HepG2 (cell line): ENCODE results near the gene GORASP2. TPM values are rescaled to one million over a fixed set of nuclear protein-coding genes. Genes with fewer than 3 reads are reported as not detected.

ENCODE experiments used
- FOXK2 ChIP-seq: fragments of 450-650 bp; IDR thresholded peaks from 2 replicates; pipeline ENCODE4 v1.6.1; 2016
- MLLT10 ChIP-seq: sonication (generic); formaldehyde crosslinking; IDR thresholded peaks from 2 replicates; pipeline ENCODE4 v1.4.0; 2020; ENCODE audit warnings: missing genetic modification reagents
- NCOA1 ChIP-seq: sonication (generic); formaldehyde crosslinking; IDR thresholded peaks from 2 replicates; pipeline ENCODE4 v1.9.0; 2021; ENCODE audit warnings: missing genetic modification reagents
- SETDB1 ChIP-seq: sonication (generic); formaldehyde crosslinking; IDR thresholded peaks from 2 replicates; pipeline ENCODE4 v1.5.1; 2020; ENCODE audit warnings: missing genetic modification reagents, mild to moderate bottlenecking, borderline replicate concordance
- SIX4 ChIP-seq: sonication (generic); formaldehyde crosslinking; IDR thresholded peaks from 2 replicates; pipeline ENCODE4 v1.4.0; 2020; ENCODE audit warnings: missing genetic modification reagents
- SRY ChIP-seq: sonication (generic); formaldehyde crosslinking; IDR thresholded peaks from 2 replicates; pipeline ENCODE4 v1.8.0; 2022; ENCODE audit warnings: mild to moderate bottlenecking, missing genetic modification reagents
- XBP1 ChIP-seq: sonication (generic); formaldehyde crosslinking; IDR thresholded peaks from 2 replicates; pipeline ENCODE4 v1.5.0; 2020; ENCODE audit warnings: missing genetic modification reagents
- ZNF136 ChIP-seq: sonication (generic); formaldehyde crosslinking; IDR thresholded peaks from 2 replicates; pipeline ENCODE4 v1.8.1; 2022; ENCODE audit warnings: low read depth, mild to moderate bottlenecking, moderate library complexity, missing genetic modification reagents
- ZNF326 ChIP-seq: sonication (generic); formaldehyde crosslinking; IDR thresholded peaks from 2 replicates; pipeline ENCODE4 v1.4.0; 2020; ENCODE audit warnings: missing genetic modification reagents, borderline replicate concordance
- ZNF337 ChIP-seq: sonication (generic); formaldehyde crosslinking; IDR thresholded peaks from 2 replicates; pipeline ENCODE4 v1.5.1; 2020; ENCODE audit warnings: missing genetic modification reagents, low read depth, mild to moderate bottlenecking, borderline replicate concordance
- ZNF557 ChIP-seq: sonication (generic); formaldehyde crosslinking; IDR thresholded peaks from 2 replicates; pipeline ENCODE4 v1.4.0; 2020; ENCODE audit warnings: missing genetic modification reagents
- ZNF629 ChIP-seq: sonication (generic); formaldehyde crosslinking; conservative IDR thresholded peaks from 2 replicates; pipeline ENCODE4 v1.5.0; 2020; ENCODE audit warnings: missing genetic modification reagents
- ZNF709 ChIP-seq: sonication (generic); formaldehyde crosslinking; IDR thresholded peaks from 2 replicates; pipeline ENCODE4 v1.5.0; 2020; ENCODE audit warnings: mild to moderate bottlenecking, missing genetic modification reagents
- ZNF737 ChIP-seq: sonication (generic); formaldehyde crosslinking; IDR thresholded peaks from 2 replicates; pipeline ENCODE4 v1.5.0; 2020; ENCODE audit warnings: missing genetic modification reagents, mild to moderate bottlenecking, borderline replicate concordance
- polyA plus RNA-seq, 8 experiments: library from polyadenylated mRNA; depleted of rRNA in 3 of 8; stranded (reverse) in 7 of 8; unstranded in 1 of 8; fragments of >200 nt; fragmentation: Illumina TruSeq in 4 of 8; extraction: Trizol in 4 of 8; gene quantifications; 2 replicates each; pipeline versions ENCODE4 v1.2.1 to v1.2.3, GENCODE V29; 2011 to 2016; ENCODE audit warnings: low read depth in 4 of 8, missing spikeins in 1 of 8, mixed read lengths in 1 of 8; ENCODE audit not compliant: insufficient read depth in 1 of 8
- total RNA-seq, 5 experiments: library from RNA; depleted of rRNA; stranded (reverse); fragments of >200 nt; fragmentation: Illumina TruSeq; extraction: Trizol; gene quantifications; 2 replicates each; pipeline ENCODE4 v1.2.3, GENCODE V29; 2016; ENCODE audit warnings: low read depth in 1 of 5
- TF ChIP-seq, protein P1 (sequence below), 2 experiments: IDR thresholded peaks; 2 replicates each; pipeline ENCODE4 v1.6.1; 2011 to 2012; ENCODE audit warnings: low read length in 2 of 2, borderline replicate concordance in 1 of 2, low read depth in 1 of 2, mild to moderate bottlenecking in 1 of 2, moderate library complexity in 1 of 2
- TF ChIP-seq, protein P2 (sequence below): sonication (generic); formaldehyde crosslinking; IDR thresholded peaks from 2 replicates; pipeline ENCODE4 v1.5.0; 2020; ENCODE audit warnings: missing genetic modification reagents
- TF ChIP-seq, protein P3 (sequence below): sonication (generic); formaldehyde crosslinking; conservative IDR thresholded peaks from 2 replicates; pipeline ENCODE4 v1.8.1; 2023; ENCODE audit warnings: missing genetic modification reagents
- TF ChIP-seq, protein P4 (sequence below): sonication (generic); formaldehyde crosslinking; IDR thresholded peaks from 2 replicates; pipeline ENCODE4 v1.8.1; 2023; ENCODE audit warnings: missing genetic modification reagents, mild to moderate bottlenecking, borderline replicate concordance
- TF ChIP-seq, protein P5 (sequence below): sonication (generic); formaldehyde crosslinking; IDR thresholded peaks from 2 replicates; pipeline ENCODE4 v1.4.0; 2020; ENCODE audit warnings: missing genetic modification reagents, borderline replicate concordance

GORASP2 gene
- total and polyA plus RNA-seq, 2 of the 13 experiments (the other 11 are each of a cell fraction or from before 2014, with no cell fraction given), result 103 to 239 TPM

DNA sequence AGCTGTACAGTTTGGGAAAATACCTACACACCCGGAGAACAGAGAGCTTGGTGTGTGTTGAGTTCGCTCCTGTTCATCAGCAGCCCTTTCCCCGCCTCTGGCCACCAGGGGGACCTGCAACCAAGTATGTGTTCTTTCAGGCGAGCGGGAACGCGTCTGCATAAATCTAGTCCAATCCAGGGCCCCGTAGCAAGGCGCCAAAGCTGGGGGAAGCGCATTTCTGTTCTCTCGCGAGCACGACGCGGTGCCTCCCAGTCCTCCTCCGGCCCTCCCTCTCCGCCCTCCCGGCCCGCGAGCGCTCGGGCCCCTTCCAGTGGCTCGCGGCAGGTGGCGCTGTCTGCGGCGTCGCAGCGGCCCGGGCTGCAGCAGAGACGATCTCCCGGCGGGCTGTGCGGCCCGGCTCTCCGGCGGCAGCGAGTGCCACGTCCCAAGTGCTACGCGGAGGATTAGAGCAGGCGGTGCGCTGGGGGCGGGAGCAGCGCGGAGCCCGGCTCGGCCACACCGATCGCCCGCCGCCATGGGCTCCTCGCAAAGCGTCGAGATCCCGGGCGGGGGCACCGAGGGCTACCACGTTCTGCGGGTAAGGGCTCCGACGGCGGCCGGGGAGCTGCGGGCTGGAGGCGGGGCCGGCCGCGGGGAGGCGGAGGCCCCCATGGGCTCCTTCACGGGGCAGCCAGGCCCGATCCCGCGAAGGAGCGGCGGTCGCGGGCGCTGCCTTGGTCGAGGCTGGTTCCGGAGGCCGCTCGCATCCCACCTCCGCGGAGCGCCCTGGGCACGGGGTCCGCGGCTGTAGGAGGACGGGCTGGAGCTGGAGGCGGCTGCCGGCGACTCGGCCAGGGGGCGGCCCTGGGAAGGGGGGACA, at the start of gene GORASP2 (continued):
- TF ChIP-seq, protein P1, sequence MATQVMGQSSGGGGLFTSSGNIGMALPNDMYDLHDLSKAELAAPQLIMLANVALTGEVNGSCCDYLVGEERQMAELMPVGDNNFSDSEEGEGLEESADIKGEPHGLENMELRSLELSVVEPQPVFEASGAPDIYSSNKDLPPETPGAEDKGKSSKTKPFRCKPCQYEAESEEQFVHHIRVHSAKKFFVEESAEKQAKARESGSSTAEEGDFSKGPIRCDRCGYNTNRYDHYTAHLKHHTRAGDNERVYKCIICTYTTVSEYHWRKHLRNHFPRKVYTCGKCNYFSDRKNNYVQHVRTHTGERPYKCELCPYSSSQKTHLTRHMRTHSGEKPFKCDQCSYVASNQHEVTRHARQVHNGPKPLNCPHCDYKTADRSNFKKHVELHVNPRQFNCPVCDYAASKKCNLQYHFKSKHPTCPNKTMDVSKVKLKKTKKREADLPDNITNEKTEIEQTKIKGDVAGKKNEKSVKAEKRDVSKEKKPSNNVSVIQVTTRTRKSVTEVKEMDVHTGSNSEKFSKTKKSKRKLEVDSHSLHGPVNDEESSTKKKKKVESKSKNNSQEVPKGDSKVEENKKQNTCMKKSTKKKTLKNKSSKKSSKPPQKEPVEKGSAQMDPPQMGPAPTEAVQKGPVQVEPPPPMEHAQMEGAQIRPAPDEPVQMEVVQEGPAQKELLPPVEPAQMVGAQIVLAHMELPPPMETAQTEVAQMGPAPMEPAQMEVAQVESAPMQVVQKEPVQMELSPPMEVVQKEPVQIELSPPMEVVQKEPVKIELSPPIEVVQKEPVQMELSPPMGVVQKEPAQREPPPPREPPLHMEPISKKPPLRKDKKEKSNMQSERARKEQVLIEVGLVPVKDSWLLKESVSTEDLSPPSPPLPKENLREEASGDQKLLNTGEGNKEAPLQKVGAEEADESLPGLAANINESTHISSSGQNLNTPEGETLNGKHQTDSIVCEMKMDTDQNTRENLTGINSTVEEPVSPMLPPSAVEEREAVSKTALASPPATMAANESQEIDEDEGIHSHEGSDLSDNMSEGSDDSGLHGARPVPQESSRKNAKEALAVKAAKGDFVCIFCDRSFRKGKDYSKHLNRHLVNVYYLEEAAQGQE (IDR thresholded peaks at IDR 0.05; ENCODE audit: borderline replicate concordance in 1 of 2, low read depth in 1 of 2, low read length in 2 of 2), result peak in 1 of 2 experiments; percentile 58; a peak in 2 of 4 replicates
- TF ChIP-seq, protein P2, sequence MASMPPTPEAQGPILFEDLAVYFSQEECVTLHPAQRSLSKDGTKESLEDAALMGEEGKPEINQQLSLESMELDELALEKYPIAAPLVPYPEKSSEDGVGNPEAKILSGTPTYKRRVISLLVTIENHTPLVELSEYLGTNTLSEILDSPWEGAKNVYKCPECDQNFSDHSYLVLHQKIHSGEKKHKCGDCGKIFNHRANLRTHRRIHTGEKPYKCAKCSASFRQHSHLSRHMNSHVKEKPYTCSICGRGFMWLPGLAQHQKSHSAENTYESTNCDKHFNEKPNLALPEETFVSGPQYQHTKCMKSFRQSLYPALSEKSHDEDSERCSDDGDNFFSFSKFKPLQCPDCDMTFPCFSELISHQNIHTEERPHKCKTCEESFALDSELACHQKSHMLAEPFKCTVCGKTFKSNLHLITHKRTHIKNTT (CRISPR knock-in tag), result no peak
- TF ChIP-seq SIX4 (CRISPR knock-in tag) (peak; percentile 41), MLLT10 (no peak), XBP1 (CRISPR knock-in tag) (no peak; the same call in 1 of the 2 replicates), FOXK2 (no peak), ZNF629 (CRISPR knock-in tag) (peak; percentile 45), SRY (CRISPR knock-in tag) (0 out of 2 replicates have a peak, but pooled peaks have one; percentile 60), ZNF709 (CRISPR knock-in tag) (peak; percentile 99; the same call in 1 of the 2 replicates), ZNF136 (CRISPR knock-in tag) (peak; percentile 90), SETDB1 (CRISPR knock-in tag) (no peak), ZNF737 (0 out of 2 replicates have a peak, but pooled peaks have one; percentile 9), ZNF337 (CRISPR knock-in tag) (peak; percentile 90), ZNF326 (0 out of 2 replicates have a peak, but pooled peaks have one; percentile 39), NCOA1 (CRISPR knock-in tag) (peak; percentile 26; the same call in 1 of the 2 replicates), ZNF557 (0 out of 2 replicates have a peak, but pooled peaks have one; percentile 90)
- TF ChIP-seq, protein P3, sequence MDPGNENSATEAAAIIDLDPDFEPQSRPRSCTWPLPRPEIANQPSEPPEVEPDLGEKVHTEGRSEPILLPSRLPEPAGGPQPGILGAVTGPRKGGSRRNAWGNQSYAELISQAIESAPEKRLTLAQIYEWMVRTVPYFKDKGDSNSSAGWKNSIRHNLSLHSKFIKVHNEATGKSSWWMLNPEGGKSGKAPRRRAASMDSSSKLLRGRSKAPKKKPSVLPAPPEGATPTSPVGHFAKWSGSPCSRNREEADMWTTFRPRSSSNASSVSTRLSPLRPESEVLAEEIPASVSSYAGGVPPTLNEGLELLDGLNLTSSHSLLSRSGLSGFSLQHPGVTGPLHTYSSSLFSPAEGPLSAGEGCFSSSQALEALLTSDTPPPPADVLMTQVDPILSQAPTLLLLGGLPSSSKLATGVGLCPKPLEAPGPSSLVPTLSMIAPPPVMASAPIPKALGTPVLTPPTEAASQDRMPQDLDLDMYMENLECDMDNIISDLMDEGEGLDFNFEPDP (CRISPR knock-in tag), result 0 out of 2 replicates have a peak, but pooled peaks have one; percentile 10
- TF ChIP-seq, protein P4, sequence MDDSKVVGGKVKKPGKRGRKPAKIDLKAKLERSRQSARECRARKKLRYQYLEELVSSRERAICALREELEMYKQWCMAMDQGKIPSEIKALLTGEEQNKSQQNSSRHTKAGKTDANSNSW (CRISPR knock-in tag), result peak; percentile 98; the same call in 1 of the 2 replicates
- TF ChIP-seq, protein P5, sequence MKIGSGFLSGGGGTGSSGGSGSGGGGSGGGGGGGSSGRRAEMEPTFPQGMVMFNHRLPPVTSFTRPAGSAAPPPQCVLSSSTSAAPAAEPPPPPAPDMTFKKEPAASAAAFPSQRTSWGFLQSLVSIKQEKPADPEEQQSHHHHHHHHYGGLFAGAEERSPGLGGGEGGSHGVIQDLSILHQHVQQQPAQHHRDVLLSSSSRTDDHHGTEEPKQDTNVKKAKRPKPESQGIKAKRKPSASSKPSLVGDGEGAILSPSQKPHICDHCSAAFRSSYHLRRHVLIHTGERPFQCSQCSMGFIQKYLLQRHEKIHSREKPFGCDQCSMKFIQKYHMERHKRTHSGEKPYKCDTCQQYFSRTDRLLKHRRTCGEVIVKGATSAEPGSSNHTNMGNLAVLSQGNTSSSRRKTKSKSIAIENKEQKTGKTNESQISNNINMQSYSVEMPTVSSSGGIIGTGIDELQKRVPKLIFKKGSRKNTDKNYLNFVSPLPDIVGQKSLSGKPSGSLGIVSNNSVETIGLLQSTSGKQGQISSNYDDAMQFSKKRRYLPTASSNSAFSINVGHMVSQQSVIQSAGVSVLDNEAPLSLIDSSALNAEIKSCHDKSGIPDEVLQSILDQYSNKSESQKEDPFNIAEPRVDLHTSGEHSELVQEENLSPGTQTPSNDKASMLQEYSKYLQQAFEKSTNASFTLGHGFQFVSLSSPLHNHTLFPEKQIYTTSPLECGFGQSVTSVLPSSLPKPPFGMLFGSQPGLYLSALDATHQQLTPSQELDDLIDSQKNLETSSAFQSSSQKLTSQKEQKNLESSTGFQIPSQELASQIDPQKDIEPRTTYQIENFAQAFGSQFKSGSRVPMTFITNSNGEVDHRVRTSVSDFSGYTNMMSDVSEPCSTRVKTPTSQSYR, result peak; percentile 82
